A549 (cell line): ENCODE data around the gene CSGALNACT2. TPM values are rescaled to one million over a fixed set of nuclear protein-coding genes. Genes with fewer than 3 reads are reported as not detected.

Experiments
- ATAC-seq, 2 experiments: fragments of 200-7000 bp in 1 of 2; fragments of >200 bp in 1 of 2; cut with Nextera tagmentation in 1 of 2; cut with Tn5 transposase in 1 of 2; 3 replicates each; pipeline versions ENCODE4 v1.8.0 to v1.9.1; 2018 to 2020; ENCODE audit warnings: mild to moderate bottlenecking in 1 of 2, moderate library complexity in 1 of 2
- CTCF ChIA-PET: fragments of 300-600 bp; sonication (Branson Sonifier 250); formaldehyde crosslinking; extraction: SDS; loops from one replicate; lab custom pipeline; 2021; ENCODE audit warnings: antibody characterized with exemption, inconsistent platforms; lab: Yijun Ruan, JAX
- POLR2A ChIA-PET: fragments of 350-600 bp; formaldehyde crosslinking; extraction: SDS; loops from one replicate; lab custom pipeline; 2021; ENCODE audit warnings: antibody characterized with exemption, inconsistent platforms; lab: Yijun Ruan, JAX
- DNase-seq, 2 experiments: peaks; one replicate each; pipeline versions ENCODE4 v3.0.0 to v3.0.0-alpha.2; 2011 to 2016; ENCODE audit warnings: low read depth in 1 of 2, low spot score in 1 of 2
- FAIRE-seq: peaks from 2 replicates; lab custom pipeline; 2011; peaks lifted over from hg19 to GRCh38; lab: Jason Lieb, UNC
- H3K27ac ChIP-seq, 2 experiments: fragments of >200 bp; sonication (Bioruptor Twin); formaldehyde crosslinking; 3 replicates each; pipeline ENCODE4 v1.5.1; 2016 to 2017
- H3K4me1 ChIP-seq: fragments of >200 bp; sonication (Bioruptor Twin); formaldehyde crosslinking; 3 replicates; pipeline ENCODE4 v1.6.1; 2016
- H3K4me2 ChIP-seq: fragments of >200 bp; sonication (Bioruptor Twin); formaldehyde crosslinking; 3 replicates; pipeline ENCODE4 v1.6.1; 2016
- H3K4me3 ChIP-seq: fragments of >200 bp; sonication (Bioruptor Twin); formaldehyde crosslinking; 3 replicates; pipeline ENCODE4 v1.5.1; 2016
- H3K9me3 ChIP-seq: fragments of >200 bp; sonication (Bioruptor Twin); formaldehyde crosslinking; 3 replicates; pipeline ENCODE4 v1.6.1; 2016
- BCL3 ChIP-seq: fragments of >200 bp; sonication (Bioruptor Twin); formaldehyde crosslinking; IDR thresholded peaks from 3 replicates; pipeline ENCODE4 v1.6.1; 2016
- CHD4 ChIP-seq: fragments of 200-600 bp; sonication (generic); IDR thresholded peaks from 2 replicates; pipeline ENCODE4 v1.6.1; 2016; ENCODE audit warnings: antibody characterized with exemption, mild to moderate bottlenecking, borderline replicate concordance
- FOSL2 ChIP-seq, 2 experiments: fragments of 450-650 bp in 1 of 2; fragments of >200 bp in 1 of 2; sonication (Bioruptor Twin) in 1 of 2; formaldehyde crosslinking; IDR thresholded peaks; 2 replicates each; pipeline versions ENCODE4 v1.5.0 to v1.6.1; 2016 to 2020; ENCODE audit warnings: mild to moderate bottlenecking in 1 of 2, moderate library complexity in 1 of 2
- FOXS1 ChIP-seq: fragments of 250-450 bp; sonication (Bioruptor Pico); IDR thresholded peaks from 2 replicates; pipeline ENCODE4 v1.5.0; 2020; ENCODE audit warnings: mild to moderate bottlenecking, moderate library complexity
- KDM1A ChIP-seq: fragments of 200-600 bp; sonication (generic); IDR thresholded peaks from 2 replicates; pipeline ENCODE4 v1.6.1; 2016; ENCODE audit warnings: low read depth, mild to moderate bottlenecking
- KDM5A ChIP-seq: fragments of 200-600 bp; sonication (generic); IDR thresholded peaks from 2 replicates; pipeline ENCODE4 v1.6.1; 2016; ENCODE audit warnings: antibody characterized with exemption, mild to moderate bottlenecking
- MAZ ChIP-seq: fragments of 150-350 bp; IDR thresholded peaks from 2 replicates; pipeline ENCODE4 v1.6.1; 2014; ENCODE audit warnings: antibody characterized with exemption, low read depth, low read length, borderline replicate concordance
- NFE2L2 ChIP-seq: fragments of 150-350 bp; conservative IDR thresholded peaks from 2 replicates; pipeline ENCODE4 v1.6.1; 2014; ENCODE audit warnings: low read length
- NR3C1 ChIP-seq: fragments of >200 bp; sonication (Bioruptor Twin); formaldehyde crosslinking; IDR thresholded peaks from 3 replicates; pipeline ENCODE4 v1.6.1; 2017
- PBX3 ChIP-seq: IDR thresholded peaks from 2 replicates; pipeline ENCODE4 v1.6.1; 2012
- POLR2AphosphoS2 ChIP-seq: conservative IDR thresholded peaks from 2 replicates; pipeline ENCODE4 v1.6.1; 2012; ENCODE audit warnings: low read length, improper control_type of control experiment, inconsistent platforms
- RCOR1 ChIP-seq: fragments of 150-350 bp; IDR thresholded peaks from 2 replicates; pipeline ENCODE4 v1.6.1; 2014; ENCODE audit warnings: antibody characterized with exemption, low read length, low read depth
- REST ChIP-seq: fragments of 200-600 bp; sonication (generic); IDR thresholded peaks from 2 replicates; pipeline ENCODE4 v1.6.1; 2016; ENCODE audit warnings: antibody characterized with exemption, mild to moderate bottlenecking, moderate library complexity
- RFX5 ChIP-seq: fragments of 450-650 bp; IDR thresholded peaks from 2 replicates; pipeline ENCODE4 v1.7.1; 2014; ENCODE audit warnings: antibody characterized with exemption, mild to moderate bottlenecking, moderate library complexity
- SMC3 ChIP-seq: fragments of >200 bp; sonication (Bioruptor Twin); formaldehyde crosslinking; IDR thresholded peaks from 3 replicates; pipeline ENCODE4 v1.6.1; 2018; ENCODE audit warnings: inconsistent platforms
- ZFP36 ChIP-seq: fragments of 450-650 bp; IDR thresholded peaks from 2 replicates; pipeline ENCODE4 v1.6.1; 2014; ENCODE audit warnings: borderline replicate concordance; ENCODE audit not compliant: partially characterized antibody
- ZSCAN20 ChIP-seq: fragments of 250-450 bp; sonication (Bioruptor Pico); IDR thresholded peaks from 2 replicates; pipeline ENCODE4 v1.8.0; 2022; ENCODE audit warnings: mild to moderate bottlenecking, moderate library complexity
- WGBS: methylation state at CpG from one replicate; pipeline ENCODE4 v1.1.6; 2017; ENCODE audit errors: missing lambda C conversion rate; 5-methylcytosine and 5-hydroxymethylcytosine counted together
- polyA plus RNA-seq, 4 experiments: library from polyadenylated mRNA; depleted of rRNA in 3 of 4; stranded (reverse); fragments of >200 nt; fragmentation: RNase III in 1 of 4; extraction: RNeasy Plus Mini Kit Qiagen cat#74134 plus additional on column Dnase treatment in 1 of 4; gene quantifications; 2 replicates in 3 of 4; 3 replicates in 1 of 4; pipeline ENCODE4 v1.2.3, GENCODE V29; 2011 to 2017
- TF ChIP-seq, protein P1 (sequence below): IDR thresholded peaks from 2 replicates; pipeline ENCODE4 v1.6.1; 2012; ENCODE audit warnings: low read depth, borderline replicate concordance
- TF ChIP-seq, protein P2 (sequence below): fragments of >200 bp; sonication (Bioruptor Twin); formaldehyde crosslinking; IDR thresholded peaks from 2 replicates; pipeline ENCODE4 v1.6.1; 2016

The CSGALNACT2 gene
- polyA plus RNA-seq, 2 of the 4 experiments (the other 2 are of a cell fraction): 11.2 to 29.9 TPM

- H3K27ac ChIP-seq: no peak overlapping the region
- ChIA-PET CTCF (interaction anchor here (4.3 kb wide), 1 partner anchor 7 kb away, joined by 49 read pairs; no protein-coding TSS in a partner anchor), POLR2A (no interaction called here)
- H3K4me3 ChIP-seq: no peak overlapping the region
- no peak for ATAC-seq
- WGBS: 77% methylated on average over 11 of the region's 13 CpGs
- H3K4me2 ChIP-seq: no peak overlapping the region
- H3K4me1 ChIP-seq: peaks cover 7% of the 10 kb centered on the region; the same call in 1 of the 3 replicates
- no peaks in the 10 kb centered on the region for H3K9me3 ChIP-seq
- TF ChIP-seq KDM1A (no peak), PBX3 (no peak), KDM5A (no peak), BCL3 (no peak), ZSCAN20 (no peak), ZFP36 (no peak)
- TF ChIP-seq, protein P1, sequence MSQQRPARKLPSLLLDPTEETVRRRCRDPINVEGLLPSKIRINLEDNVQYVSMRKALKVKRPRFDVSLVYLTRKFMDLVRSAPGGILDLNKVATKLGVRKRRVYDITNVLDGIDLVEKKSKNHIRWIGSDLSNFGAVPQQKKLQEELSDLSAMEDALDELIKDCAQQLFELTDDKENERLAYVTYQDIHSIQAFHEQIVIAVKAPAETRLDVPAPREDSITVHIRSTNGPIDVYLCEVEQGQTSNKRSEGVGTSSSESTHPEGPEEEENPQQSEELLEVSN: no peak
- TF ChIP-seq, protein P2, sequence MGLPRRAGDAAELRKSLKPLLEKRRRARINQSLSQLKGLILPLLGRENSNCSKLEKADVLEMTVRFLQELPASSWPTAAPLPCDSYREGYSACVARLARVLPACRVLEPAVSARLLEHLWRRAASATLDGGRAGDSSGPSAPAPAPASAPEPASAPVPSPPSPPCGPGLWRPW: no peak
- TF ChIP-seq, all 56 proteins: peak for 0
- FAIRE-seq (no peak), DNase-seq (no peak)
These were observed 73.9 kb downstream of the CSGALNACT2 start for GRCh38 chr10:43212043-43212721.

- Histone ChIP-seq H3K4me1 (peaks cover 7% of the 10 kb centered on the region; the same call in 1 of the 3 replicates), H3K4me2 (no peak overlapping the region), H3K4me3 (no peak overlapping the region), H3K27ac (no peak overlapping the region), H3K9me3 (no peaks in the 10 kb centered on the region)
- ChIA-PET POLR2A (no interaction called here), CTCF (interaction anchor here (0.8 to 4.3 kb wide), 6 partner anchors 9 to 347 kb away, joined by 3 to 49 read pairs (median 4); no protein-coding TSS in a partner anchor)
- TF ChIP-seq RCOR1: no peak
- TF ChIP-seq FOSL2 (IDR thresholded peaks at IDR 0.05): no peak
- TF ChIP-seq FOSL2 (CRISPR knock-in tag; IDR thresholded peaks at IDR 0.05): peak; percentile 42; the same call in 1 of the 2 replicates
- ATAC-seq (0 out of 6 replicates have a peak, but pooled peaks of 1 of the 2 experiments have one; percentile 12), FAIRE-seq (no peak), DNase-seq (peak in 1 of 2 experiments; percentile 25)
- WGBS: 74% methylated on average over 14 of the region's 15 CpGs
These were observed 76.1 kb downstream of the CSGALNACT2 start for GRCh38 chr10:43214071-43214955.

DNA sequence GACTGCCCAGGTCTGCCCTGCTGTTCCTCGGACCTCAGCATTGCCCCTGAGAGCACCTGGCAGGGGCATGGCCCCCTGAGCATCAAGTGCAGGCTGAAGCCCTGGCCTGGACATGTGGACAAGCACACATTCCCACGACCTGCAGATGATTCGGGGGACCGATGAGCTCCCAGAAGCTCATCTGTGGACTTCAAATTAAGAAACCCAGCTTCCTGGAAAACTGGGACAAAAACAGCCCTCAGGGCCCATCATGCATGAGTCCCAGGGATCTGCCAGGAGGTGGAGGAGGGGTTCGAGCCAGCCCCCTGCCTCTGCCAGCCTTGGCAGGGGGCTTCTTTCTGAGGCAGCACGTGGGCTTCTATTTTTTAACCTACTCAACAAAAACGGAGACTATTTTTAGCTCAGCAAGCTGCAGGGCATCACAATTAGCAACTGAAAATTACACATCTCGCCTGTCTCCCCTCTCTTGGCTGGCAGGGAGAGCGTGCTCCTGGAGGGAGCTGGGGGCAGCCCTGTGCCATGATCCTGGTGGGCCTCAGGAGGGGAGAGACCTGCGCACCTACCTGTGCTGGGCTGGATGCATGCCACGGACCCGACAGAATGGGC lies 76.8 kb downstream of the CSGALNACT2 start:
- Histone ChIP-seq H3K9me3 (no peaks in the 10 kb centered on the region), H3K27ac (no peak overlapping the region), H3K4me1 (peaks cover 7% of the 10 kb centered on the region; the same call in 1 of the 3 replicates), H3K4me3 (no peak overlapping the region), H3K4me2 (no peak overlapping the region)
- ATAC-seq (no peak), DNase-seq (no peak), FAIRE-seq (no peak)
- 59% methylated on average over 8 of the region's 12 CpGs for WGBS
- POLR2A ChIA-PET: no interaction called here
- CTCF ChIA-PET: interaction anchor here (0.8 to 4.3 kb wide), 5 partner anchors 9 to 348 kb away, joined by 3 to 49 read pairs (median 3); no protein-coding TSS in a partner anchor
- TF ChIP-seq RFX5 (no peak), MAZ (no peak), FOXS1 (CRISPR knock-in tag) (no peak), CHD4 (no peak), SMC3 (no peak), NR3C1 (no peak), POLR2AphosphoS2 (no peak), PBX3 (no peak), NFE2L2 (no peak), REST (no peak)
